H54 (cell line): Measurements from ENCODE around the gene DRD3.

Source experiments
- DNase-seq: peaks from one replicate; pipeline ENCODE4 v3.0.0; 2011; ENCODE audit warnings: low spot score, mixed read lengths; ENCODE audit not compliant: insufficient read length
- FAIRE-seq: peaks from 3 replicates; lab custom pipeline; 2011; peaks lifted over from hg19 to GRCh38; lab: Jason Lieb, UNC
- POLR2A ChIP-seq: IDR thresholded peaks from 2 replicates; pipeline ENCODE4 v1.6.1; 2011; ENCODE audit warnings: low read depth, mild to moderate bottlenecking, low read length

Gene DRD3

DNA sequence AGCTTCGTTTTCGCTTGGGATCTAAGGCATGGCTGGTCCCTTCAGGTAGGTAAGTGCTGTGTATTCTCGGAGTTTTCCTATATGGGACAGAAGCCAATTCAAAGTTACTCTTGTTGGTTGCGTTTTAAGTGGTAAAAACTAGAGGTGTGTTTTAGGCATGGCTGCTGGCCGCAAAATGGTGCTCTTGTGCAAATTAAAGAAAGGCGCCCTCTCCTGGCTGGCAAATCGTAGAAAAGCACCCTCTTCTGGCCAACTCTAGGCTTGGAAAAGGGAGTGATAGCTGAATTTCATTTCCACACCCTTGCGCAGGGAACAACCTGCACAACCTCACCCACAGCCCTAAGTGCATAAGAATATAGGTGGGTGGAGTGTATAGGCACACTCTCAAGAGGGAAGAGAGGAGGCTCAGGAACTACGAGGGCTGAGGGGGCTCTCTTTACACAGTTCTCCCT, 23.5 kb downstream of the DRD3 start:
- TF ChIP-seq POLR2A: no peak
- no peak for FAIRE-seq
- peak; percentile 19 for DNase-seq

DNA sequence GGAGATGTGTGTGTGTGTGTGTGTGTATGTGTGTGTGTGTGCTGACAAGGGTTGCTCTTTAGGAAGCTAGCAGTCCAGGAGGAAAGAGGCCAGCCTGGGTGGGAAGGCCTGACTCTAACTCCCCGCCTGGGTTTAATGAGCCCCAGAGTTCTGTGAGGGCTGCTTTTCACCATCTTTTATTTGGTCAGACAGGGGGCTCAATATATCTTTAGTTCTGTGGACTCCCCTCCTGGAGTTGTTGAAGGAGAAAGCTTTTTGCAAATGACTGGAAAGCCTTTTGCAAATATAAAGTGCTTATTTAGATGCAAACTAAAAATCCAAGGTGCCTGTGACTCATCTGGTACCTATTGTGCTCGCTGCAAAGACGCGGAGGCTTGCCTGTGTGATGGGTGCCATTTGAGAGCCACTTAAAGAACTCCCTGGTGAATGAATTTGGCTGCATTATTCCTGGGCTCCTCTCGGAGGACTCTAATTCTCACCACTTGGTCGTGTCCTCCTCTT, 24.5 kb downstream of the DRD3 start:
- DNase-seq (no peak), FAIRE-seq (no peak)
- no peak for TF ChIP-seq POLR2A

- DNase-seq (peak; percentile 88), FAIRE-seq (peak; percentile 55)
- no peak for TF ChIP-seq POLR2A
Measured at GRCh38 chr3:114152519-114153151, 26.2 kb downstream of the DRD3 start.

- TF ChIP-seq POLR2A: no peak
- no peak for FAIRE-seq
Measured at GRCh38 chr3:114151091-114151490, 27.8 kb downstream of the DRD3 start.

GRCh38 chr3:114147251-114147650, 31.6 kb downstream of the DRD3 start:
- DNase-seq (no peak), FAIRE-seq (no peak)
- TF ChIP-seq POLR2A: no peak

More at GRCh38 chr3:114151091-114151490, 27.8 kb downstream of the DRD3 start:
- DNase-seq: no peak

GRCh38 chr3:114144909-114145688, 33.8 kb downstream of the DRD3 start:
- peak; percentile 99 for FAIRE-seq
- peak; percentile 54 for DNase-seq
- no peak for TF ChIP-seq POLR2A

DNA sequence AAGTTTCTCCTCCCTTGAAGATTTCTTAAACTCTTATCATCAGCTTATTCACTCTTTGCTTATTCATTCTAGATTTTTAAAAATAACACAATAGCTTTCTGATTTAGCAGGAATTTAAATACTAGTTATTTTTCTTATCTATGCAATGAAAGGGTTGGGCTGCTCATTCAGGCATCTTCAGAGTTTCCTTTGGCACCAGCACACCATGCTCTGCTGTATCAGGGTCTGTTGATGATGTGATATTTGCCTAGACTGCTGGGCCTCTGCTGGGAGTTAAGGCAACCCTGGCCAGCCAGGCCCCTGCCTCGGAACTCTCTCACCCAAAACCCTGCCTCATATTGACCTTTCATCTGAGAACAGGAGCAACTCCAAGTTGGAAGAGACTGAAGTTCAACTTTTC, 35.0 kb downstream of the DRD3 start:
- DNase-seq (no peak), FAIRE-seq (no peak)
- no peak for TF ChIP-seq POLR2A

DNA sequence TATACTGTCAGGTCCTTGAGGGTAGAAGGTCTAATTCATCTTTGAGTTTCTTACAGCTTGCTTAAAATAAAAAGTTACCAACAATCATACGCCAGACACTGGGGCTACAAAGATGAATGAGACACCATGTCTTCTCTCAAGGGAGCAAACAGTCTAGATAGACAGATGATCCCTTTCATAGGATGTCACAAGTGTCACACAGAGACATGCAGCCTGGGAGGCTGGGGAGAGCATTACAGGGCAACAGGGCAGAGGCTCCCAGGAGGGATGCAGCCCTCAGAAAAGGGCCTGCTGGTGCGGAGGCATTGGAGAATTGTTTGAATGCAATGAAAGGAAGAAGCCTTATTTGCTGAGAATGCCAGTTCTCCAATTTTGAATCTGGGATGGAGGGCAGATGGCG, 39.0 kb downstream of the DRD3 start:
- no peak for TF ChIP-seq POLR2A
- DNase-seq (no peak), FAIRE-seq (no peak)

DNA sequence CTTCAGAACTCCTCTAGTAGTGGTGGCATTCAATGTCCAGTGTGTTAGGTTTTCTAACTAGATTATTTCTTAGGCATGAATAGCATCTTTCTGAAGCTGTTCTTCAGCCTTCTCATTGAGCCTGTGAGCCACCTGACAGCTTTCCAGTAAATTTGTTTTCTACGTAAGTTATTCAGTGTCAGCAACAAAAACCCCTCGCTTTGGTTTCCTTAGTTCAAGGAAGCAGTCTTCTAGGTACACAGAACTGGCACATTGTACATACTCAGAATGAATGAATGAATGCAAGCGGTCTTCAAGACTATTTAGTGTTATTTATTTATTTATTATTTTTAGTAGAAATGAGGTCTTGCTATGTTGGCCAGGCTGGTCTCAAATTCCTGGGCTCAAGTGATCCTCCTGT, 44.9 kb downstream of the DRD3 start:
- FAIRE-seq (no peak), DNase-seq (no peak)
- no peak for TF ChIP-seq POLR2A

DNA sequence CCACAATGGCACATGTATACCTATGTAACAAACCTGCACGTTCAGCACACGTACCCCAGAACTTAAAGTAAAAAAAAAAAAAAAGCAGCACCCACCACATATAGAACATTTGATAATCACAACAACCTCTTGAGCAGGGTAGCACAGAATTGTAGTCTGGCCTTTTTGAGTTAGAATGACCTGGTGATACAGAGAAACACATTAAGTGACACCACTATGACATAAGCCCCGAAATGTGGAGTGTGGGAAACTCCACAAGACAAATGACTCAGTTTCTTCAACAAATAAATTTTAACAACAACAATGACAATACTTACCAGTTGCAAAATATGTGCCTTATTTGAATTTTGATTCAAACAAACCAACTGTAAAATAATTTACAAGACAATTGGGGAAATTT, 46.4 kb downstream of the DRD3 start:
- no peak for FAIRE-seq
- TF ChIP-seq POLR2A: no peak
- no peak for DNase-seq

DNA sequence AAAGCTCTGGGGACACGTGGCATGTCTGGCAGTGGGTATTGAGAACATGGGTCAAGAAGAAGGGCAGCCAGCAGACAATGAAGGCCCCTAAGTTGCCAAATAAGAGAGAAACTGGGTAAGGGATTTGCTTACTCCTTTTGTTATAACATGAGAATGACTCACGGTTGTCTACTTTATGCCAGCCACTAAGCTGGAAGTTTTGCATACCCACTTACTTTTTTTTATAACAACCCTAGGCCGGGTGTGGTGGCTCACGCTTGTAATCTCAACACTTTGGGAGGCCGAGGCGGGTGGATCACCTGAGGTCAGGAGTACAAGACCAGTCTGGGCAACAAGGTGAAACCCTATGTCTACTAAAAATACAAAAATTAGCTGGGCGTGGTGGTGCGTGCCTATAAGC, 50.0 kb downstream of the DRD3 start:
- no peak for TF ChIP-seq POLR2A
- DNase-seq (no peak), FAIRE-seq (no peak)

GRCh38 chr3:114128231-114128630, 50.6 kb downstream of the DRD3 start:
- no peak for FAIRE-seq
- TF ChIP-seq POLR2A: no peak

GRCh38 chr3:114127517-114127916, 51.3 kb downstream of the DRD3 start:
- FAIRE-seq (no peak), DNase-seq (no peak)
- TF ChIP-seq POLR2A: no peak

More at GRCh38 chr3:114128231-114128630, 50.6 kb downstream of the DRD3 start:
- no peak for DNase-seq

DNA sequence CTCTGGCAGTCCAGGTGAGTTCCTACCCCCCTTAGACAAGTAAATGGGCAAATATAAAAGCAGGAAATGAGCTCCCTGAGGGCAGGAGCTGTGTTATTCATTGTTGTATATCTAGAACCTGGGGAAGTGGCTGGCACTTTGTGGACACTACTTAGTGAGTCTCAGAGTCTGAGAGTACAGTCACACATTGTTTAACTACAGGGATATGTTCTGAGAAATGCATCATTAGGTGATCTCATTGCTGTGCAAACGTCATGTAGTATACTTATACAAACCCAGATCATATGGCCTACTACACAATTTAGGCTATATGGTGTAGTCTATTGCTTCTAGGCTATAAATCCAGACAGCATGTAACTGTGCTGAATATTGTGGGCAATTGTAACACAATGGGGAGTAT, 52.4 kb downstream of the DRD3 start:
- TF ChIP-seq POLR2A: no peak
- no peak for DNase-seq
- FAIRE-seq: no peak
